GM19238 (cell line): ENCODE measurements around the gene ACACA.
"Not testable (repeated sequence)": the region's sequence is repeated elsewhere in the genome, so short reads cannot be mapped to it uniquely, and the experiment has no call there.

Source experiments
- DNase-seq: peaks from one replicate; pipeline ENCODE4 v3.0.0; 2011; ENCODE audit warnings: low spot score; ENCODE audit not compliant: insufficient read length

Gene ACACA

GRCh38 chr17:37177254-37177870, 229.3 kb downstream of the ACACA start:
- no peak for DNase-seq

DNA sequence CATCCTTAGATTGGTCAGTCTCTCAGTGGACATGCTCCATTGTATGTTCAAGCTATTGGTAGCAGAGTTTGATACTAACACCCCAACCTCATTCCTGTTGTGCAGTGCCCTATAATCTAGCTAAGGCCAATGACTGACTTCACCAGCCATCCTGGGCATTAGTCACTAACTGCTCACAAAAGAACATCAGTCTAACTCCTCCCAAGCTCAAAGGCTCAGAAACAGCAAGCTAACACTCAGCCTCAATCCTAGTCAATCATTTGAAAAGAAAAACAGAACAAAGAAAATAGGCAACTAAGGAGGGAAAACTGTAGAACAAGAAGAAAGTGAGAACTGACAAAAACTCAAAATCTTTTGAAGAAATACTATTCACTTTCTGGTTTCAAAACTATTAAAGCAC, 229.9 kb downstream of the ACACA start:
- no peak for DNase-seq

DNA sequence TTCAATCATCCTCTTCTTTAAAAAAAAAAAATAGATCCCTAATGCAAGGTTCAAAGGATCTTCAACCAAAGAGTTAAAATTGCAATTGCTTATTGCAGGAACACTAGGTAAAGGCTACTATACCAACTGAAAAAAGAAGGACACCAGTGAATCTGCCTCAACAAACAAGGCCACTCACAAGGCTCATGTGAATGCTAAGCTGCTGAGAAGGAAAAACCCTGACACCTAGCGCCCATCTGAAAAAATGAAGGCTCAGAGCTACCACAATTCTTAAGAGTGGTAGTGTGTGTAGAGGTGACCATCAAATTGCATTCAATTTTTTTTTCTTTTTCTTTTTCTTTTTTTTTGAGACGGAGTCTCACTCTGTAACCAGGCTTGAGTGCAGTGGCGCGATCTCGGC, 232.4 kb downstream of the ACACA start:
- DNase-seq, result no peak

DNA sequence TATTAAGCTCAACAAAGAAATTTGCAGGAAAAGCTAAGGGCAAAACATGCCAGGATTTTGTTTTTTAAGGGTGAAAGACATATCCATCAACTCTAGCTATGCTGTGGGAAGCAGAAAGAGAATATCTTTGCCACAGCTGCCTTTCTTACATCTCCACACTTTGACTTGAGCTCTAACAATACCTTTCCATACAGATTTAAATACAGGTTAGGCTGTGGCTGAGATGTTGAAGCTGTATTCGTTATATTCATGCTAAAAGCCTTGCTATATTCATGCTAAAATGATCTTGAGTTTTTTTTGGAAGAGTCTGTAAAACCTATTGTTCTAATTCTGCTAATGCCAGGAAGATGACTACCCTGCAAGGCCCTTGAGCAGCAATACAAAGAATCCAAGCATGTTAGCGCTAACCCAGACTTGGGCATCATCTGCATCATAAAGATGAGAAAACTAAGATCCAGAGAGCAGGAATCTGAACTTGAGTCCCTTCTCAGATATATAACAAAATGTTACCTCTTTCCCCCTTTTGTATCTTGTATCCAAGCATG, 235.7 kb downstream of the ACACA start:
- no peak for DNase-seq

DNA sequence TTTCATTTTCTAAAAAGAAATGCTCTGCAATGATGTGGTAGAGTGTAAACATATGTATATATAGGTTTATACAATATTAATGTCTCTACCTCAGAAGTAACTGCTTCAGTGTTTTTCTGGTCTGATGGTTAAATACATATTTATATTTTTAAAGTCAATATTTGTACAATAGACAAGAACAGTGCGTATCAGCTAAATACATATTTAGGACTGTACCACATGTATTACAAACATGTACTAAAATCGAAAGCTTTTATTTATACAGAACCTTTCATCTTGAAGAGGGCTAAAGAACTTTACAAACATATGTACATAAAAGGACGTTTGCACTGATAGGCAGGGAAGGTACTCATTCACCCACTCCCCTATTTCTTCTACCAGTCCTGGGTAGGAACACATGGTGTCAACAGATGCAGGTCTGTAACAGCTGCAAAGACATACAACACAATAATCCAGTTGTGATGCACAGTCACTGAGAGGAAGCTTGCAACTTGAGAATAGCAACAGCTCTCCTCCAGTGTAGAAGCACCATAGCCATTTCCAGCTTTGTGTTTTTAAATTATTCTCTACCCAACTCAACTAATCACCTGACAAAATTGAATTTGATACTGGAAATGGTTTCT, 237.8 kb downstream of the ACACA start:
- no peak for DNase-seq

GRCh38 chr17:37167756-37168155, 238.9 kb downstream of the ACACA start:
- DNase-seq, result no peak

DNA sequence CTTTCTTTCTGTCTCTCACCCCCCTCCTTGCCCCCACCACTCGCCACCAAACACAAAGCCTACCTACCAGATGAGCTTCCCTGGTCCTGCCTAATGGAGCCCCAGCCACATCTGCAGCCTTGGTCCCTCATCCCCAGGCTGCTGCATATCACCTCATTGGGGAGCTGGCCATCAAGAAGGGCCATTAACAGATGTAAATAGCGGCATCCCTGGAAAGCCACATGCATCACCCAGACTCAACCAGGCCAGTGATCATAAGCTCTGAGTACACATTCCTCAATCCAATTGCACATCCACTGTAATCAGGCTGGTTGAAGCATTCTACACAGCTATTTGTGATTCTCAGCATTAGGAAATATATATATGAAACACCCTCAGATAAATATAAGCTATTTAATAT, 242.6 kb downstream of the ACACA start:
- no peak for DNase-seq

- no peak for DNase-seq
Observed at GRCh38 chr17:37162800-37163199, 243.8 kb downstream of the ACACA start.

- DNase-seq, result no peak
Observed at GRCh38 chr17:37160944-37161343, 245.7 kb downstream of the ACACA start.

DNA sequence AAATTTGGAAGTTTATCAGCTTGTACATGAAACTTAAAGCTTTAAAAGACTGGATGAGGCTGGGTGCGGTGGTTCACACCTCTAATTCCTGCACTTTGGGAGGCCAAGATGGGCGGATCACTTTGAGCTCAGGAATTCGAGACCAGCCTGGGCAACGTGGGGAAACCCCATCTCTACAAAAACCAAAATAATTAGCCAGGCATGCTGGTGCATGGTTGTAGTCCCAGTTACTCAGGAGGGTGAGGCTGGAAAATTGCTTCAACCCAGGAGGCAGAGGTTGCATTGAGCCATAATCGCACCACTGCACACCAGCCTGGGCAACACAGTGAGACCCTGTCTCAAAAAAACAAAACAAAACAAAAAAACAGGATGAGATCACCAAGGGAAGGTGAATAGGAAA, 248.3 kb downstream of the ACACA start:
- DNase-seq, result no peak

- no peak for DNase-seq
Observed at GRCh38 chr17:37148156-37148555, 258.5 kb downstream of the ACACA start.

DNA sequence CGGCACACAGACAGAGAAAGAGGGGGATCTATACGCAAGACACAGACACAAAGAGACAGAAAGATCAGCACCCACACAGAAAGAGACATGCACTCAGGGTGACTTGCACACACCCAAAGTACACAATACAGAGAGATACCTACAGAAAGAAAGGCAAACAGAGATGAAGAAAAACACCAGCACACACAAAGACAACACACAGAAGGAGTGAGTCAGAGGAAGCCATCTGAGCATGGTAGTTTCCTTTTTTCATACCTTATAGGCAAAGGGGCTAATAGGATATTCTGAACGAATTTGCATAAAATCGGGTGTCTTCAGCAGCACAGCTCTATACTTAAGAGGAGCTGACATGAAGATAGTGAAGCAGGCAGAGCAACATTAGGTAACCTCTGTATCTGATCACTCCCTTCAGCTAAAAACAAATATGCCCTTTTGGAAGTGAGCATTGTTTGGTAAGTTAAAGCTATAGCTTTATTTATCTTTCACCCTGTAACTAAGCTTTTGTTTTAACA, 259.3 kb downstream of the ACACA start:
- DNase-seq, result peak; percentile 19

DNA sequence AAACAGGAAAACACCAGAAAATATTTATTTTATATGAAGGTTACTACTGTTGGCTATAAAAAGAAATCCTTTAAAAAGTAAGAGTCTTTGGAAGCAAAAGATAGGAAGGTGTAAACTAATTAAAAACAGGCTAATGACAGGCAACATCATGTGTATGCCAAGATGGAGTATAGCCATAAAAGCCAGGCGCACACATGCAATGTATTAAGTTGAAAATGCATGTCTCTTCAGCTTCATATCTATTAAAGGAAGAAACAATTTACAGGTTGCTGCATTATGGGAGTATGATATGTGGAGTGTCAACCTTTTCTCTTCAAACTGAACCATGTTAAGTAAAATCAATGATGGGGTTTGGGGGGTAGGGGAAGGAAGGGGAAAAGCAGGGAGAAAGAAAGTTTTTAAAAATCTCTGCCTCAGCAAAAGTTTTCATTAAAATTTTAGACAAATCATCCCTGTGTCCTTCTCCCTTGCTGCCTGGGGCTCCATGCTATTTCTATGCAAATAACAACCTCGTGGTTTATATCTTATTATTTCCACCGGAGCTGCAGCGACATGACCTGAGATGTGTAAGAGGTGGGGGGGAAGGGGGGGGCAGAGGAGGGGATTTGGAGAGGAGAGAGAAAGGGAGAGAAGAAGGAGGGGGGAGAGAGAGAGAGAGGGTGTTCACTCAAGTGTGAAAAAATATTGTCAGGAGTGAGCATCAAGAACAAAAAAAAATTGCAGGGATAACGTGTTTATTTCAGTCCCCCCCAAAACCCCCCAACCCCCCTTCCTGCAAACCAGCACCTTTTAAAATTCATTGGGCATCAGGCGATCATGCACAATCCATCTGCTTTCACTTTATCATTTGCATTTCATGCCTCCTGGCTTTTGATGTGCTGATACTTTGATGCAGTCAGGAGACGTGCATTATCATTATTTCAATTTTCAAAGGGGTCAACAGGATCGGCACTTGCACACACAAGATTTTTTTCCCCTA, 260.3 kb downstream of the ACACA start:
- no peak for DNase-seq

- no peak for DNase-seq
Observed at GRCh38 chr17:37144075-37144701, 262.4 kb downstream of the ACACA start.

DNA sequence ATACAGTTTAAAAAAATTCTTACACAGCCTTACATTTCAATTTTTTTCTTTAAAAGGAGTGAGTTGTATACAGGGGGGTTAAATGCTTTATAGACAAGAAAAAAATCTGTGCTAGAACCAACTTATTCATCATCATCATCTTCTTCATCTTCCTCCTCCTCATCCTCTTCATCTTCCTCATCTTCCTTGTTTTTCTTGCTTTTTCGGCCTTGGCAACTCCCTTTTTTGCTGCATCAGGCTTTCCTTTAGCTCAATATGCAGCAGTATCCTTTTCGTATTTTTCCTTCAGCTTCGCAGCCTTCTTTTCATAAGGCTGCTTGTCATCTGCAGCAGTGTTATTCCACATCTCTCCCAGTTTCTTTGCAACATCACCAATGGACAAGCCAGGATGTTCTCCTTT, 263.1 kb downstream of the ACACA start:
- not testable (repeated sequence) for DNase-seq

DNA sequence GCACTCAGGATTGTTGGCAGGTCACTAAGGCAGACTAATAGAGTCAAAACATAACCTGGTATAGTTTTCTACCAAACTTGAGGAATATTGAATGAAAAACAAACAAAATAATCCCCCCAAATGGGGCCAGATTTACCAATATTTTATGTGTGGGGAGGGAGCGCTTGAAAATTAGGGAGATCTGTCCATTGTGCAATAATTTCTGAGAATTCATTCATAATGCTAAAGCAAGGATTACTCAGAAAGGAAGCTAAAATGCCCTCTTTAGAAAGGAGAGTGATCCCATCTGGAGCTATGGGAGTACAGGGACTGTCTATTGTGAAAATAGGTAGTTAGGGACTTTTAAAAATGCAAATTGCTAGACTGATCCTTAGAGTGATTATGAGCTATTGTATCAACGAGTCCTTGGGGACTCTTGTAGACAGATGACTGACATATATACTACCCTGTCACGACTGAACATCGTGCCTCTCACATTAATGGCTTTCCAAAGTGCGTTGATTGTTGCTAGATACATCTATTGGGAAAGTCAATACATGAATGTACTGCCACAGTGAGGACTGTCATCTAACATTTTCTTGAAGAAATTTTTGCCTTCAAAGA, 264.2 kb downstream of the ACACA start:
- DNase-seq, result no peak

DNA sequence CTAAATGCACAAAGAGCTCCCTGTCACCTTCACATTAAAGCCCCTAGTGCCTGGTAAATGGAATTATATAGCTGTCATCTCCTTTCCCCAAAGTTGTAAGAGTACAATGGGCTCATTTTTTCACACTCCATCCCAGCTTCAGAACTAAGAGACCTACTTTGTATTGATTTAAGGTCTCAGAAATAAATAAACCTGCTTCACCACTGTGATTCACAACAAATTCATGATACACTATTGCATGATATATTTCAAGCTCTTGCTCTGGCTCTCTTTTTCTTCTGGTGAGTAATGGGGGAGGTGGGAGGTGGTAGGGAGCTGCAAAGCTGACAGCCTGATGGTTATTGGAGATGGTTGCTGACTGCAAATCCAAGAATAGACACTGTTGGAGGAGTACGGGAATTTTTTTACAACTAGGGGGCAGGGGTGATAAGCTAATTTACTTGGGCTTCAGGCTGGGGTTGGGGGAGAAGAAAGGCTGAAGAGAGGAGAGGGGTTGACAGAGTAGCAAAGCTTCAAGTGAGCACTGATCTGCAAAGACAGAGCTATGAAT, 268.0 kb downstream of the ACACA start:
- DNase-seq, result no peak

- DNase-seq, result no peak
Observed at GRCh38 chr17:37137906-37138514, 268.6 kb downstream of the ACACA start.

GRCh38 chr17:37137070-37137610, 269.5 kb downstream of the ACACA start:
- DNase-seq, result no peak

GRCh38 chr17:37135576-37135975, 271.1 kb downstream of the ACACA start:
- no peak for DNase-seq
